Astrocyte (in vitro differentiated cells and primary cell): Measurements from ENCODE around the gene FERMT3.

Experiments
- CTCF ChIP-seq: IDR thresholded peaks from 2 replicates; pipeline ENCODE4 v1.5.1; 2011; ENCODE audit warnings: low read depth, mild to moderate bottlenecking, inconsistent platforms, low read length, moderate library complexity; ENCODE audit not compliant: insufficient read depth
- EZH2 ChIP-seq: IDR thresholded peaks from 2 replicates; pipeline ENCODE4 v1.6.1; 2012; ENCODE audit warnings: mild to moderate bottlenecking, low read length, inconsistent platforms; ENCODE audit not compliant: insufficient read depth

DNA sequence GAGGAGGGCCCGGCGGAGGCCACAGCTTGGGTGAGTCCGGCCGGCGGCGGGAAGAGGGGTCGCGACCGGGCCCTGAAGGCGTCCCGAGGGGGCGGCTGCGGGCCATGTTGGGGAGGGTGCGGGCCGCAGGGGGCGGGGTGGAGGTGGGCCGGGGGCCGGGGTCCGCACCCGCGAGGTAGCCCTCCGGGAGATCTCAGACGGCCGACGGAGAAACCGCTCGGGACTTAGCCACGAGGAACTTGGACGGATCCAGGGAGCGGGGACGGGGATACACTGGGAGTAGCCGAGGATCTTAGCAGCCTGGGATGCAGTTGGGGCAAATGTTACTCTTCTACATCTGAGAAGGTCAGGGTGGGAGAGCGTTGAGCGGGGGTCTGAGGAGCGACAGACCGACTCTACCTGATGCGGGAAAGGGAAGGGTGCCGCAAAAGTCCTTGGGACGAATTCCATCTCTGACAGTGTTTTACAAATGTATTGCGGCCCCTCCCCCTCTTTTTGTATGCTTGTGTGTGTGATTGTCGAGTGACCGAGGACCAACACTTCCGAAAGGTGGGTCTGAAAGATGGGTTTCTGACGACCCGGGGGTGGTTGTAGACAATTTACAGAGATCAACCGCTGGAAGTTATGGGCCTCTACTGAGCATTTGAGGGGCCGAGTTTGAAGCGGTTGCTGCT, 19.9 kb upstream of the FERMT3 start:
- TF ChIP-seq CTCF: no peak
- no peak for TF ChIP-seq EZH2
